ENCODE results near the gene PPP1R13B.
A peak's percentile ranks its signal among the peaks of the same experiment; 100 is the strongest.
"Not testable (repeated sequence)": the region's sequence is repeated elsewhere in the genome, so short reads cannot be mapped to it uniquely, and the experiment has no call there.

The PPP1R13B gene

GRCh38 chr14:103847451-103848174 lies at the start of gene PPP1R13B:
Gene PPP1R13B, minus strand, starts transcription at chr14:103847575. Its CDS starts 268 bp downstream, at chr14:103847307.
- peak; percentile 97 for DNase-seq

DNA sequence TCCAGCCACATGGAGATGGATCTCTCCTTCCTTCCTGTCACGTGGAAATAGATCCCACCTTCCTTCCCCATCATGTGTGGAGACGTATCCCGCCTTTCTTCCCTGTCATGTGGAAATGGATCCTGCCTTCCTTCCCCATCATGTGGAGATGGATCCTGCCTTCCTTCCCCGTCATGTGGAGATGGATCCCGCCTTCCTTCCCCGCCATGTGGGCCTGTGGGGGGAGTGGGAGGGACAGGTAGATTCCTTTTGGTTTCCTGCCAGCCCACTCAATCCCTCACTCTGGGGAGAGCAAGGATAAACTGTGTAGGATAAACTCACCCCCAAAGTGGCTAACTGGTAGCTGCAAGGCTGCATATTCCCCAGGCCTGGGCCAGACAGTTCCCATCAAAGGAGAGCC lies 49.2 kb upstream of the PPP1R13B start:
- no peak for DNase-seq

GRCh38 chr14:103894723-103895059 lies 47.3 kb upstream of the PPP1R13B start:
- no peak for DNase-seq

DNA sequence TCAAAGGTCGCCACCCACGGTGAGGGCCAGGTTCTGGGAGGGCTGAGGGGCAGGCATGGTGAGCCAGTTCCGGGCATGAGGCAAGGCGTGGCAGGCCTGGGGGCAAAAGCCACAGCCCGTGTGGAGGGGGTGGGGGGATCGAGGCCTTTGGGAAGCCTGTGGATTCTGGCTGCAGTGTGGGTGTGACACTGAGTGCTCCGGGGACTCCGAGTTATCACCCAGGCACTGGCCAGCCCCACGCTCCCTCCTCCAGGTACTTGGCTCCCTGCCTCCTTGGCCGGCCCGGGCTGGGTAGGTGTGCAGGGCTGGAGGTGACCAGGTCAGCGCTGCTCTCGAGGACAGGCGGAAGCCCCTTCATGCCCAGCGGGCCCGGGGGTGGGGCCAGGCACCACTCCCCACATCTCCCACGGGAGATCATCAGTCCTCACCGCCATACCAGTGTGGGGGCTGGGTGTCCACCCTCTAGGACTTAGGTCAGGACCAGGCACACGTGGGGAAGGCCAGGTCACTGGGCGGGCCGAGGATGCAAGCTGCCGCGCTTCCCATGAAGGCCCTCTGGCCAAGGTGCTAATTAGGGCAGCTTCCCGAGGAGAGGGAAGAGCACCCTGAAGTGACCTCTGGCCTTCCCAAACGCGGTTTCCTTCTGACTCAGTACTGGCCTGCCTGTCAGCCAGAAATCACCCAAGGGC lies 46.8 kb upstream of the PPP1R13B start:
- DNase-seq, result no peak

- DNase-seq, result no peak
These were observed 44.9 kb upstream of the PPP1R13B start for GRCh38 chr14:103892247-103892646.

DNA sequence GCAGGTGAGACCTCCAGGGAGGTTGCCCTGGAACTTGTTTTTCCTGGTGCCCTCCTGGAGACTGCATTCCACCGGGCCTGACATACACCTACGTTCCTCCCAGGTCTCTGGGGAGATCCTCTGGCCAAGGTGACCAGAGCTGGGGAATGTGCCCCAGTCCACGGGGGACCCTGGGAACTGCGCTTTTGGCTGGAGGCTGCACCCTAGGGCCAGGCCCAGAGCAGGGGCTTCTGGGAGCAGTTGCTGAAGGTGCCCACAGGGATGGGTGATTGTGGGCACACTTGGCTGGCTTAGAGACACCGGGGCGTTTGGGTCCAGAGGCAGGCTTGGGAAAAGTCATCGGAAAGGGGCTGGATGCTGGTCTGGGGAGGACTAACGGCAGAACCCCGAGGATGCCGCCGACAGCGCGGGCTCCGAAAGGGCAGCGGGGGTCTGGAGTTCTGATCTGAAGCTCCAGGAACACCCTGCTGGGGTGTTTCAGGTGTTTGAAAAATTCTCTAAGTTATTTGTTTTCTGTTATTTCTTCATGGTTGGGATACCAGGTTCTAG lies 44.4 kb upstream of the PPP1R13B start:
- DNase-seq, result no peak

DNA sequence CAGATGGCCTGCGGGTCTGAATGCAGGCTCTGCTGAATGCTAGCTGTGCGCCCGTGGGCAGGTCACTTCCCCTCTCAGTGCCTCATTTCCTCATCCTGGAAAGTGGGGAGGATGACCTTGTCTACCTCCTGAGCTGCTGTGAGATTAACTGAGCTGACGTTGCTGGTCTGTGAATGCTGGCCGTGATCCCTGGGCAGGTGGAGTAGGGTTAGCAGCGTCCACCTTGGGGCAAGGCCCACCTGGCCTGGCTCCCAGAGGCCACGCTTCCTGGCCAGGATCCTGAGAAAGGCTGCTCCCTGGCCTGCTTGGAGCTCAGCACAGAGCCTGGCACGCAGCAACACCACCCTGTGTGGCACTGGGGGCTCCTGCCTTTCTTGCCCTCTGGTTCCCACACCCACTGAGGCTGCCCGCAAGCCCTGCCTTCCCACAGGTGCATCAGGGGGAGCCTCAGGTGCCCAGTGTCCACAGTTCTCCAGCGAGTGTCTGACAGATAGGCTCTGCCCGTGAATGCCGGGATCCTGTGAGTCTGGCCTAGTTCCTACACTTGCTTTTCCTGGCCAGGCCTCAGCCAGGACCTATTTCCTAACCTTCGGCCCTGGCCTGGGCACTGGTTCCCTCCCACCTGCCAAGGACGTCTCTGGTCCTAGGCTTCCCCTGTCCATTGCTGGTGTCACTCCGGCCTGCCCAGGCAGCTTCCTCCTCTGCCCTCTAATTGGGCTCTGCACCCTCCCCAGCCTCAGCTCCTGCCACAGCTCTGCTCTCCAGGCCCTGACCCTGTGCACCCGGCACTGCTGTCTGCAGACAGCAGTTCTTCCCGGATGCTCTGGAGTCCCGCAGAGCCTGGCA lies 43.7 kb upstream of the PPP1R13B start:
- no peak for DNase-seq

- no peak for DNase-seq
These were observed 42.6 kb upstream of the PPP1R13B start for GRCh38 chr14:103890052-103890371.

DNA sequence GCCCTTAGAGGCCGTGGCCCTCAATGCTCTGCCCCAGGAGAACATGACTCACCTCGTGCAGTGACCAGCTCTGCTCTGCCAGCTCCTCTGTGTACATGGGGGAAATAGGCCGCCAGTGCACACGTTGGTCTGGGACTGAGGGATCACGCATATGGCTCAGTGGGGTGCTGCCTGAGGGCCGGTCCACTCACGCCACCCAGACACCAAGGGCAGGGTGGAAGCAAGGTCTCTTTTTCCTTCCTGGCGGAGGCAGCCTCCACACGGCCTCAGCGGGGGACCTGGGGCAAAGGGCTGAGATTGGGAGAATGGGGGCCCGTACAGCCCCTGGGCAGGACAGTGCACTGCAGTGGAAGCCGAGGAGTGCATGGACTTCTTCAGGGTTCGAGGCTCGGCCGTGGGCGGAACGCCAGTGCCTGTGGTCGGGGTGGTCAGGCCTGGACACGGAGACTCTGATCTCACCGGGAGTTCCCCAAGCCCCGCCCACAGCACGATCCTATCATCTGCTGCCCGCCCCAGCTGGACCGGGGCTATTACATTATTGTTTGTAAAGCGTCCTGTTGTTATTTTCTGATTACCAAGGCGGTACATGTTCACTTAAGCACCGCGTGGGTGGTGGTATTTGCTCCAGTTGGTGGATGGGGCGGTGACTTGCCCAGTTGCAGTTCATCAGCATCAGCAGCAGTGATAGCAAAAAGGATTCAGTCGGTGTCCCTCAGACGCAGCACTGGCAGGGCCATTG lies 42.1 kb upstream of the PPP1R13B start:
- no peak for DNase-seq

DNA sequence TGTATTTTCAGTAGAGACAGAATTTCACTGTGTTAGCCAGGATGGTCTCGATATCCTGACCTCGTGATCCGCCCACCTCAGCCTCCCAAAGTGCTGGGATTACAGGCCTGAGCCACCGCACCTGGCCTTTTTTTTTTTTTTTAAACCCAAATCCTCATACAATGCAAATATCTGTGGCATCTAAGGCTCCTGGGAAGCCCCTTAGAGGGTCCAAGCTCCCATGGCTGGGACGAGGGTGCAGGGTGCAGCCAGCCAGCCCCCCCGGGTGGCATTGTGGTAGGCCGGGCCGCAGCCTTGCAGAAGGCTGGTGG lies 41.6 kb upstream of the PPP1R13B start:
- DNase-seq, result not testable (repeated sequence)

GRCh38 chr14:103887557-103888115 lies 40.3 kb upstream of the PPP1R13B start:
- no peak for DNase-seq

- DNase-seq, result no peak
These were observed 39.8 kb upstream of the PPP1R13B start for GRCh38 chr14:103887170-103887501.

GRCh38 chr14:103886304-103887169 lies 39.2 kb upstream of the PPP1R13B start:
- DNase-seq, result no peak

- no peak for DNase-seq
These were observed 38.1 kb upstream of the PPP1R13B start for GRCh38 chr14:103885509-103885932.

DNA sequence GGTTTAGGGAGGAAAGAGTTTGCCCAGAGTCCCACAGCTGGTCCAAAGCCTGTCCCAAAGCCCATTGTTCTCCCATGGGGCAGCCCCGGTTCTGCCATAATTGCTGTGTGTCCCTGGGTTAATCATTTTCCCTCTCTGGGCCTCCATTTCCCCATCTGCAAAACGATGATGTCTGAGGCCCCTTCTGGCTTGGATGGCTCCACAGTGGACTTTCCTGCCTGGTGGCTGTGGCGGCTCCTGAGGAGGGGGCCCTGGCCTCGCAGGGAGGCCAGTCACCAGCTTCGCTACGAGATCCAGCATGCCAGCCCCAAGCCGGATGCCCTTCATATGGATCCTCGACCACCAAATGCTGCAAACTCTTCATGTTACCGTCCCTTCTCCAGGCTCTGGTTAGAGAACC lies 37.5 kb upstream of the PPP1R13B start:
- DNase-seq, result no peak

DNA sequence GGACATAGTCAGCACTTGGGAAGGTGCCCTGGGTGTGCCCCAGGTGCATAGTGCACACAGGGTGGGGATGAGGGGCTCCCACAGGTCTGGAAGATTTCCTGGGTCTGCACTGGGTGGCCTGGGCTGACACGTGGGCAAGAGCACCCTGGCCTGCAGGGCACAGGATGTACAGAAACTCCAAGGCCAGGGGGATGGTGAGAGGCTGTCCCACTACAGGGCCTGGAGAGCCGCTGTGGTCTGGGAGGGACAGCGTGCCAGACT lies 35.8 kb upstream of the PPP1R13B start:
- no peak for DNase-seq

DNA sequence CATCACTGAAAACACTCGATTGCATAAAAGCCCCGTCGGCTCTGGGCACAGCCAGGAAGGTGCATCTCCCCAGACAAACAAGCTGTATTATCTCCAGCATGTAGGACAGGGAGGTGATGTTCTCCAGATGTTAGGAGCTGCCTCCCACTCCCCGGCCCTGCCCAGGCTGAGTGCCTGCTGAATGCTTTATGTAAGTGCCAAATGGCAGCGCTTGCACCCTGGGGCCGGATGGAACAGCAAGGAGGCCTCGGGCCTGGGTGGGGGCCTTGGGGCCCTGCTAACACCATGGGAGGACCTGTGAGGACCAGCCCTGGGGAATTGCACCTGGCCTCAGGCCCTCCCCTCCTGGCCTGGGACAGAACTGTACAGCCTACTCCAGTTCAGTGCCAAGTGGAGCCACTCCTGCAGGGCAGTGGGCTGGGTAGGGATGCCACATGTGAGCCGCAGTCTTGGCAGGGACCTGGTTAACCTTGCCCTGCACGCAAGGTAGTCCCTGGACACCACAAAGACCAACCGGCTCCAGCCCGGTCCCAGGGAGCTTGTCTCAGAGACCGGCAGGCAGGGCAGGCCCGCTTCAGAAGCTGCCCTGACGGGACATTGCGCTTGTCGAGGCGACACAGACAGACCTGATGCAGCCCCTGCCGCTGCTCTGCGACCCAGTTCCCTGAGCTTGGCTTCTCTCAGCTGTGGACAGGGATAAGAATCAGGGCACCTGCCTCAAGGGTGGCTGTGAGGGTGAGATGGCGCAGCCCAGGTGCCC lies 35.3 kb upstream of the PPP1R13B start:
- DNase-seq, result no peak

- no peak for DNase-seq
These were observed 34.2 kb upstream of the PPP1R13B start for GRCh38 chr14:103881268-103882201.

DNA sequence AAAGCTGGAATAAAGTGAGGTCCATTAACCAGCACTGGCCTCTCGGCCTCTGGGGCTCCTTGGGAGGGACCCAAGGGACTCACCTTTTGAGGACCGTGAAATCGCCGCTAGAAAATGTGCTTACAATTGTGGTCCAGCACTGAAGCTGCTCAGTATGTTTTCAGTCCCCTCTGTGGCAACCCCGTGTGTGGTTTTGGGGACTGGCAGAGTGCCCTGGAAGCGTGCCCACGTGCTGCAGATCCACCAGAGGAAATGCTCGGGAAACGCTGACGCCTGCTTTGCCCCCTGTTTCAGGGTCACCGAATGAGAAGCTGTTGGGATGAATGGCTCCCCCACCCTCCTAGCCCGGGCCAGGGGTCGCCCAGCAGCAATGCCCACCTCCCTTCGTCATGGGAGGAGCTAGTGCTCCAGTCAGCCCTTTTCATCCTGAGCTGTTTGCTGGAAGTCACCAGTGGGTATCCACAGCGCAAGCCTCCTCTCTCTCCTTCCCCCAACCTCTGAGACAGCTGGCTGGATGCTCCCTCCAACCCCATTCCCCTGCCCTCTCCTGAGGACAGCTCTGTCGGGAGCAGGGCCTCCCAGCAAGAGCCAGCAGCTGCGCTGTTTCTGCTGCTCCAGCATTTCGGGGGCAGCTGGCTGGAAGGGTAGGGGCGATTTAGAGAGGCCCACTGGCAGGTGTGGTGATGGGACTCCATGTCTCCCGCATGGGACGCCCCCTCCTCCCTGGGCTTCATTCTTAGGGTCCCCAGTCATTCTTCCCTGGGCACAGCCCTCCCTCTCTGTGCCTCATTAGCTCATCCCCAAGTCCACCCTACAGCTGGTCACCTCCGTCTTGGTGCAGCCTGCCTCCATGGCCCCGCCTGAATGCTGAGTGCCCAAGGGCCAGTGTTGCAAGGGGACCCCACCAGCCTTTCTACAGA lies 33.2 kb upstream of the PPP1R13B start:
- no peak for DNase-seq
